ENCODE measurements around the gene CCDC71. TPM values are rescaled to one million over a fixed set of nuclear protein-coding genes. Genes with fewer than 3 reads are reported as not detected.

Gene CCDC71
- total and polyA plus RNA-seq, 2 experiments from 2014 or later: 1.9 to 44.2 TPM

DNA sequence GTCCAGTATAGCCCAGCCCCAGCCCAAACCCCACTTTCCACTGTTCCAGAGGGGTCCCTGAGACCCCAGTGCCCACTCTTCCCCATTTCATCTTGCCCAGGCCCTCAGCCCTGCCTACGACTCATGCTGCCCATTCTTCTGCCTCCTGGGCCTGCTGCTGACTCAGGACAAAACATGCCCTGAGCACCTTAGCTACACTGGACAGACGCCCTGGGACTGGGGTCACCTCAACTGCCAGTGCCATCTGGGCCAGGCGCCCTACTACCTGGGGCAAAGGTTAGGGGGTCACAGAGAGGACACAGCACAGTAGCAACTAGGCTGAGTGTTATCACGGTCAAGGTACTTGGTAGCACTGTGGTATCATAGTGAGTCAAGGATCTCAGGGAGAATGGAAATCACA is 30.6 kb downstream of the CCDC71 start:
- no peak overlapping the region for H3K4me3 Mint-ChIP-seq
- H3K9me3 Mint-ChIP-seq: peaks cover 5% of the 10 kb centered on the region
- H2AFZ ChIP-seq: no peak overlapping the region
- H3K4me2 ChIP-seq: no peak overlapping the region
- no peaks in the 10 kb centered on the region for H4K20me1 ChIP-seq (replicated peaks; ENCODE audit: insufficient read depth)
- H3K4me1 Mint-ChIP-seq: peaks cover 18% of the 10 kb centered on the region
- no peaks in the 10 kb centered on the region for H3K27me3 ChIP-seq (ENCODE audit: insufficient read depth)
- H3K36me3 Mint-ChIP-seq (ENCODE audit: low read depth): no peaks in the 10 kb centered on the region
- TF ChIP-seq, protein P1, sequence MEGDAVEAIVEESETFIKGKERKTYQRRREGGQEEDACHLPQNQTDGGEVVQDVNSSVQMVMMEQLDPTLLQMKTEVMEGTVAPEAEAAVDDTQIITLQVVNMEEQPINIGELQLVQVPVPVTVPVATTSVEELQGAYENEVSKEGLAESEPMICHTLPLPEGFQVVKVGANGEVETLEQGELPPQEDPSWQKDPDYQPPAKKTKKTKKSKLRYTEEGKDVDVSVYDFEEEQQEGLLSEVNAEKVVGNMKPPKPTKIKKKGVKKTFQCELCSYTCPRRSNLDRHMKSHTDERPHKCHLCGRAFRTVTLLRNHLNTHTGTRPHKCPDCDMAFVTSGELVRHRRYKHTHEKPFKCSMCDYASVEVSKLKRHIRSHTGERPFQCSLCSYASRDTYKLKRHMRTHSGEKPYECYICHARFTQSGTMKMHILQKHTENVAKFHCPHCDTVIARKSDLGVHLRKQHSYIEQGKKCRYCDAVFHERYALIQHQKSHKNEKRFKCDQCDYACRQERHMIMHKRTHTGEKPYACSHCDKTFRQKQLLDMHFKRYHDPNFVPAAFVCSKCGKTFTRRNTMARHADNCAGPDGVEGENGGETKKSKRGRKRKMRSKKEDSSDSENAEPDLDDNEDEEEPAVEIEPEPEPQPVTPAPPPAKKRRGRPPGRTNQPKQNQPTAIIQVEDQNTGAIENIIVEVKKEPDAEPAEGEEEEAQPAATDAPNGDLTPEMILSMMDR (conservative IDR thresholded peaks at IDR 0.05; ENCODE audit: low read depth in 2 of 2): no peak
- TF ChIP-seq STAT1 (IDR thresholded peaks at IDR 0.05; ENCODE audit: unreplicated experiment) (no peak), EZH2 (IDR thresholded peaks at IDR 0.05; ENCODE audit: low read depth, unreplicated experiment) (no peak), CREB1 (CRISPR knock-in tag; IDR thresholded peaks at IDR 0.05; ENCODE audit: low read depth) (no peak), ZNF331 (CRISPR knock-in tag; IDR thresholded peaks at IDR 0.05; ENCODE audit: low read depth) (no peak), JUNB (IDR thresholded peaks at IDR 0.05; ENCODE audit: unreplicated experiment) (no peak), ZNF114 (CRISPR knock-in tag; IDR thresholded peaks at IDR 0.05) (no peak), NANOG (IDR thresholded peaks at IDR 0.05; ENCODE audit: borderline replicate concordance) (no peak), POLR2AphosphoS5 (IDR thresholded peaks at IDR 0.05; ENCODE audit: low read depth) (no peak), EZH2phosphoT487 (IDR thresholded peaks at IDR 0.05; ENCODE audit: unreplicated experiment) (no peak)
- TF ChIP-seq, protein P2, sequence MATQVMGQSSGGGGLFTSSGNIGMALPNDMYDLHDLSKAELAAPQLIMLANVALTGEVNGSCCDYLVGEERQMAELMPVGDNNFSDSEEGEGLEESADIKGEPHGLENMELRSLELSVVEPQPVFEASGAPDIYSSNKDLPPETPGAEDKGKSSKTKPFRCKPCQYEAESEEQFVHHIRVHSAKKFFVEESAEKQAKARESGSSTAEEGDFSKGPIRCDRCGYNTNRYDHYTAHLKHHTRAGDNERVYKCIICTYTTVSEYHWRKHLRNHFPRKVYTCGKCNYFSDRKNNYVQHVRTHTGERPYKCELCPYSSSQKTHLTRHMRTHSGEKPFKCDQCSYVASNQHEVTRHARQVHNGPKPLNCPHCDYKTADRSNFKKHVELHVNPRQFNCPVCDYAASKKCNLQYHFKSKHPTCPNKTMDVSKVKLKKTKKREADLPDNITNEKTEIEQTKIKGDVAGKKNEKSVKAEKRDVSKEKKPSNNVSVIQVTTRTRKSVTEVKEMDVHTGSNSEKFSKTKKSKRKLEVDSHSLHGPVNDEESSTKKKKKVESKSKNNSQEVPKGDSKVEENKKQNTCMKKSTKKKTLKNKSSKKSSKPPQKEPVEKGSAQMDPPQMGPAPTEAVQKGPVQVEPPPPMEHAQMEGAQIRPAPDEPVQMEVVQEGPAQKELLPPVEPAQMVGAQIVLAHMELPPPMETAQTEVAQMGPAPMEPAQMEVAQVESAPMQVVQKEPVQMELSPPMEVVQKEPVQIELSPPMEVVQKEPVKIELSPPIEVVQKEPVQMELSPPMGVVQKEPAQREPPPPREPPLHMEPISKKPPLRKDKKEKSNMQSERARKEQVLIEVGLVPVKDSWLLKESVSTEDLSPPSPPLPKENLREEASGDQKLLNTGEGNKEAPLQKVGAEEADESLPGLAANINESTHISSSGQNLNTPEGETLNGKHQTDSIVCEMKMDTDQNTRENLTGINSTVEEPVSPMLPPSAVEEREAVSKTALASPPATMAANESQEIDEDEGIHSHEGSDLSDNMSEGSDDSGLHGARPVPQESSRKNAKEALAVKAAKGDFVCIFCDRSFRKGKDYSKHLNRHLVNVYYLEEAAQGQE (IDR thresholded peaks at IDR 0.05; ENCODE audit: unreplicated experiment): no peak
- TF ChIP-seq, protein P3, sequence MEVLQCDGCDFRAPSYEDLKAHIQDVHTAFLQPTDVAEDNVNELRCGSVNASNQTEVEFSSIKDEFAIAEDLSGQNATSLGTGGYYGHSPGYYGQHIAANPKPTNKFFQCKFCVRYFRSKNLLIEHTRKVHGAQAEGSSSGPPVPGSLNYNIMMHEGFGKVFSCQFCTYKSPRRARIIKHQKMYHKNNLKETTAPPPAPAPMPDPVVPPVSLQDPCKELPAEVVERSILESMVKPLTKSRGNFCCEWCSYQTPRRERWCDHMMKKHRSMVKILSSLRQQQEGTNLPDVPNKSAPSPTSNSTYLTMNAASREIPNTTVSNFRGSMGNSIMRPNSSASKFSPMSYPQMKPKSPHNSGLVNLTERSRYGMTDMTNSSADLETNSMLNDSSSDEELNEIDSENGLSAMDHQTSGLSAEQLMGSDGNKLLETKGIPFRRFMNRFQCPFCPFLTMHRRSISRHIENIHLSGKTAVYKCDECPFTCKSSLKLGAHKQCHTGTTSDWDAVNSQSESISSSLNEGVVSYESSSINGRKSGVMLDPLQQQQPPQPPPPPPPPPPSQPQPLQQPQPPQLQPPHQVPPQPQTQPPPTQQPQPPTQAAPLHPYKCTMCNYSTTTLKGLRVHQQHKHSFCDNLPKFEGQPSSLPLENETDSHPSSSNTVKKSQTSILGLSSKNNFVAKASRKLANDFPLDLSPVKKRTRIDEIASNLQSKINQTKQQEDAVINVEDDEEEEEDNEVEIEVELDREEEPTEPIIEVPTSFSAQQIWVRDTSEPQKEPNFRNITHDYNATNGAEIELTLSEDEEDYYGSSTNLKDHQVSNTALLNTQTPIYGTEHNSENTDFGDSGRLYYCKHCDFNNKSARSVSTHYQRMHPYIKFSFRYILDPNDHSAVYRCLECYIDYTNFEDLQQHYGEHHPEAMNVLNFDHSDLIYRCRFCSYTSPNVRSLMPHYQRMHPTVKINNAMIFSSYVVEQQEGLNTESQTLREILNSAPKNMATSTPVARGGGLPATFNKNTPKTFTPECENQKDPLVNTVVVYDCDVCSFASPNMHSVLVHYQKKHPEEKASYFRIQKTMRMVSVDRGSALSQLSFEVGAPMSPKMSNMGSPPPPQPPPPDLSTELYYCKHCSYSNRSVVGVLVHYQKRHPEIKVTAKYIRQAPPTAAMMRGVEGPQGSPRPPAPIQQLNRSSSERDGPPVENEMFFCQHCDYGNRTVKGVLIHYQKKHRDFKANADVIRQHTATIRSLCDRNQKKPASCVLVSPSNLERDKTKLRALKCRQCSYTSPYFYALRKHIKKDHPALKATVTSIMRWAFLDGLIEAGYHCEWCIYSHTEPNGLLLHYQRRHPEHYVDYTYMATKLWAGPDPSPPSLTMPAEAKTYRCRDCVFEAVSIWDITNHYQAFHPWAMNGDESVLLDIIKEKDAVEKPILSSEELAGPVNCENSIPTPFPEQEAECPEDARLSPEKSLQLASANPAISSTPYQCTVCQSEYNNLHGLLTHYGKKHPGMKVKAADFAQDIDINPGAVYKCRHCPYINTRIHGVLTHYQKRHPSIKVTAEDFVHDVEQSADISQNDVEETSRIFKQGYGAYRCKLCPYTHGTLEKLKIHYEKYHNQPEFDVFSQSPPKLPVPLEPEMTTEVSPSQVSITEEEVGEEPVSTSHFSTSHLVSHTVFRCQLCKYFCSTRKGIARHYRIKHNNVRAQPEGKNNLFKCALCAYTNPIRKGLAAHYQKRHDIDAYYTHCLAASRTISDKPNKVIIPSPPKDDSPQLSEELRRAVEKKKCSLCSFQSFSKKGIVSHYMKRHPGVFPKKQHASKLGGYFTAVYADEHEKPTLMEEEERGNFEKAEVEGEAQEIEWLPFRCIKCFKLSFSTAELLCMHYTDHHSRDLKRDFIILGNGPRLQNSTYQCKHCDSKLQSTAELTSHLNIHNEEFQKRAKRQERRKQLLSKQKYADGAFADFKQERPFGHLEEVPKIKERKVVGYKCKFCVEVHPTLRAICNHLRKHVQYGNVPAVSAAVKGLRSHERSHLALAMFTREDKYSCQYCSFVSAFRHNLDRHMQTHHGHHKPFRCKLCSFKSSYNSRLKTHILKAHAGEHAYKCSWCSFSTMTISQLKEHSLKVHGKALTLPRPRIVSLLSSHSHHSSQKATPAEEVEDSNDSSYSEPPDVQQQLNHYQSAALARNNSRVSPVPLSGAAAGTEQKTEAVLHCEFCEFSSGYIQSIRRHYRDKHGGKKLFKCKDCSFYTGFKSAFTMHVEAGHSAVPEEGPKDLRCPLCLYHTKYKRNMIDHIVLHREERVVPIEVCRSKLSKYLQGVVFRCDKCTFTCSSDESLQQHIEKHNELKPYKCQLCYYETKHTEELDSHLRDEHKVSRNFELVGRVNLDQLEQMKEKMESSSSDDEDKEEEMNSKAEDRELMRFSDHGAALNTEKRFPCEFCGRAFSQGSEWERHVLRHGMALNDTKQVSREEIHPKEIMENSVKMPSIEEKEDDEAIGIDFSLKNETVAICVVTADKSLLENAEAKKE (CRISPR knock-in tag; IDR thresholded peaks at IDR 0.05): no peak
- TF ChIP-seq, protein P4, sequence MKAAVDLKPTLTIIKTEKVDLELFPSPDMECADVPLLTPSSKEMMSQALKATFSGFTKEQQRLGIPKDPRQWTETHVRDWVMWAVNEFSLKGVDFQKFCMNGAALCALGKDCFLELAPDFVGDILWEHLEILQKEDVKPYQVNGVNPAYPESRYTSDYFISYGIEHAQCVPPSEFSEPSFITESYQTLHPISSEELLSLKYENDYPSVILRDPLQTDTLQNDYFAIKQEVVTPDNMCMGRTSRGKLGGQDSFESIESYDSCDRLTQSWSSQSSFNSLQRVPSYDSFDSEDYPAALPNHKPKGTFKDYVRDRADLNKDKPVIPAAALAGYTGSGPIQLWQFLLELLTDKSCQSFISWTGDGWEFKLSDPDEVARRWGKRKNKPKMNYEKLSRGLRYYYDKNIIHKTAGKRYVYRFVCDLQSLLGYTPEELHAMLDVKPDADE (IDR thresholded peaks at IDR 0.05): no peak
- H3K4me3 ChIP-seq: no peak overlapping the region
- no peaks in the 10 kb centered on the region; the same call in 1 of the 2 replicates for H3K79me2 ChIP-seq (replicated peaks; ENCODE audit: insufficient read depth)
- H3K27ac ChIP-seq (ENCODE audit: low read depth): no peak overlapping the region
- H3K27me3 Mint-ChIP-seq (ENCODE audit: insufficient read depth, low read depth, poor library complexity): peaks cover 2% of the 10 kb centered on the region
- no peak overlapping the region for H3K27ac Mint-ChIP-seq
- DNase-seq (ENCODE audit: low spot score) (no peak), ATAC-seq (no peak)
- H3F3A ChIP-seq (replicated peaks; ENCODE audit: low read depth): no peaks in the 10 kb centered on the region
- H3K9me2 ChIP-seq (ENCODE audit: insufficient read depth): no peaks in the 10 kb centered on the region
- H3K36me3 ChIP-seq (ENCODE audit: insufficient read depth): no peaks in the 10 kb centered on the region
- peaks cover 7% of the 10 kb centered on the region; the same call in 1 of the 2 replicates for H3K4me1 ChIP-seq (ENCODE audit: insufficient read depth)

All from GM23338 (cell line).